Stimulated activated CD8-positive, alpha-beta memory T cell treated with anti-CD3 and anti-CD28 coated beads, Interleukin-2, amount 100 ng/mL, for 48 hours (primary cell): ENCODE data around the gene IL11.

Source experiments
- DNase-seq, 2 donors: peaks; one replicate each; pipeline ENCODE4 v3.0.0-alpha.2; 2020; ENCODE audit warnings: low read depth in 2 of 2

The IL11 gene

GRCh38 chr19:55372316-55373081, 2.2 kb upstream of the IL11 start:
- peak in 1 of 2 donors; percentile 40 for DNase-seq

GRCh38 chr19:55369653-55370304, 484 bp downstream of the IL11 start:
- DNase-seq: peak in 1 of 2 donors; percentile 33

GRCh38 chr19:55368701-55369563, 1.3 kb downstream of the IL11 start:
- DNase-seq: no peak

- no peak for DNase-seq
These were observed 2.2 kb downstream of the IL11 start for GRCh38 chr19:55368106-55368505.

GRCh38 chr19:55366790-55367189, 3.5 kb downstream of the IL11 start:
- DNase-seq: no peak

- no peak for DNase-seq
These were observed 4.3 kb downstream of the IL11 start for GRCh38 chr19:55365964-55366363.

GRCh38 chr19:55365245-55365644, 5.0 kb downstream of the IL11 start:
- DNase-seq: no peak

- no peak for DNase-seq
These were observed 7.1 kb downstream of the IL11 start, which contains the start of gene GARIN5B for GRCh38 chr19:55362990-55363716. Gene GARIN5B, minus strand, starts transcription at chr19:55363260. Its CDS starts 194 bp downstream, at chr19:55363066.

GRCh38 chr19:55362174-55362989, 7.9 kb downstream of the IL11 start:
- DNase-seq: no peak

- DNase-seq: no peak
These were observed 9.4 kb downstream of the IL11 start for GRCh38 chr19:55360902-55361301.

GRCh38 chr19:55358943-55359908, 11.0 kb downstream of the IL11 start:
- DNase-seq: no peak

GRCh38 chr19:55358493-55358892, 11.8 kb downstream of the IL11 start:
- DNase-seq: no peak

- DNase-seq: no peak
These were observed 14.9 kb downstream of the IL11 start for GRCh38 chr19:55355213-55355821.

- DNase-seq: no peak
These were observed 15.5 kb downstream of the IL11 start, which contains the start of gene COX6B2 for GRCh38 chr19:55354698-55355212. Gene COX6B2, minus strand, starts transcription at chr19:55354719. Its CDS starts 198 bp downstream, at chr19:55354521.

GRCh38 chr19:55353803-55354697, 16.2 kb downstream of the IL11 start:
- DNase-seq: no peak

GRCh38 chr19:55353356-55353802, 16.9 kb downstream of the IL11 start:
- DNase-seq: no peak

- DNase-seq: no peak
These were observed 17.6 kb downstream of the IL11 start for GRCh38 chr19:55352549-55353145.
